Measurements from ENCODE around the gene TRIM54.

The TRIM54 gene, protein sequence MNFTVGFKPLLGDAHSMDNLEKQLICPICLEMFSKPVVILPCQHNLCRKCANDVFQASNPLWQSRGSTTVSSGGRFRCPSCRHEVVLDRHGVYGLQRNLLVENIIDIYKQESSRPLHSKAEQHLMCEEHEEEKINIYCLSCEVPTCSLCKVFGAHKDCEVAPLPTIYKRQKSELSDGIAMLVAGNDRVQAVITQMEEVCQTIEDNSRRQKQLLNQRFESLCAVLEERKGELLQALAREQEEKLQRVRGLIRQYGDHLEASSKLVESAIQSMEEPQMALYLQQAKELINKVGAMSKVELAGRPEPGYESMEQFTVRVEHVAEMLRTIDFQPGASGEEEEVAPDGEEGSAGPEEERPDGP

DNA sequence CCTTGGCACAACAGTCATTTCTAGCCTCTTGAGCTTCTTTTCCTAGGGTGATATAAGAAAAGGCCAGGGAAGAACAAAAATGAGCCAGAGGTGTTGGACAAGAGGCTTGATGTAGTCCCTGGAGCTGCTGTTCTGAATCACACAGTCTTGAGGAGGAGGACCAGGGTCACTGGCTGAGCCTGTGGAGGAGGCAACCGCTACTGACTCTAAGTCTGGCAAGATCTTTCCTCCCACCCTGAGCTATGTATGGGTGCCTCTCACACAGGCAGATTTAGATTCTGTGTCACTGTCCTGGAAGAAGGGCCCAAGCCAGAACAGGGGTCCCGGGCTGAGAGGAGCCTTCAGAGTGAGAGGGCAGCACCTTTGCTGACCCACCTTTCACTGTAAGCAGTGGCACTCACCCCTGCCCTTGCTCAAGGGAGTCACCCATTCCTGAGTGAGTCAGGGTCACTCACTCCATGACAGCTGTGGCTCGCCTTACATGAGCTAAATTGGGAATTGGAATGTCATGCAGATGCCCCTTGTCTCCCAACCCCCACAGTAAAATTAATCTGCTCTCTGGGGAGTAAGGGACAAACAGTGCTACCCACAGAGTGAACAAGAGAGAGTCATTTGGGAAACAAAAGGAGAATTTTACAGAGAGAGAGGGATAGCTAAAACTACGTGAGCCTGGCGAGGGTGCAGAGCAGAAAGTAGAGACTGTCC lies at the start of gene TRIM54:
TRIM54 (plus strand) TSS at position 575 of the 705 bp plus-strand sequence. CDS start 303 bp downstream, outside the sequence.
- no peak for TF ChIP-seq JUND (IDR thresholded peaks at IDR 0.05; ENCODE audit: low read depth)
- no peak for DNase-seq (ENCODE audit: low read depth in 1 of 2, low spot score in 1 of 2)
- in situ Hi-C loops (cut with HindIII; ENCODE audit: low pct_unique_long_range_greater_than_20kb, low sequenced_read_pairs), result no loop called here

DNA sequence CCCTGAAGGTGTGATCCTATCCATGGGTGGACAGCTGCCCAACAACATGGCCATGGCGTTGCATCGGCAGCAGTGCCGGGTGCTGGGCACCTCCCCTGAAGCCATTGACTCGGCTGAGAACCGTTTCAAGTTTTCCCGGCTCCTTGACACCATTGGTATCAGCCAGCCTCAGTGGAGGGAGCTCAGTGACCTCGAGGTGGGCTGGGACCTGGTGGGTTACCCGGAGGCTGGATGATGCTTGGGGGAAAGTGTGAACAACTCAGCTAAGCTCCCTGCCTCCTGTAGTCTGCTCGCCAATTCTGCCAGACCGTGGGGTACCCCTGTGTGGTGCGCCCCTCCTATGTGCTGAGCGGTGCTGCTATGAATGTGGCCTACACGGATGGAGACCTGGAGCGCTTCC lies 48.9 kb upstream of the TRIM54 start:
- no peak for DNase-seq (ENCODE audit: low read depth in 1 of 2, low spot score in 1 of 2)
- TF ChIP-seq JUND (IDR thresholded peaks at IDR 0.05; ENCODE audit: low read depth), result no peak
- in situ Hi-C loops (cut with HindIII; ENCODE audit: low pct_unique_long_range_greater_than_20kb, low sequenced_read_pairs), result no loop called here

DNA sequence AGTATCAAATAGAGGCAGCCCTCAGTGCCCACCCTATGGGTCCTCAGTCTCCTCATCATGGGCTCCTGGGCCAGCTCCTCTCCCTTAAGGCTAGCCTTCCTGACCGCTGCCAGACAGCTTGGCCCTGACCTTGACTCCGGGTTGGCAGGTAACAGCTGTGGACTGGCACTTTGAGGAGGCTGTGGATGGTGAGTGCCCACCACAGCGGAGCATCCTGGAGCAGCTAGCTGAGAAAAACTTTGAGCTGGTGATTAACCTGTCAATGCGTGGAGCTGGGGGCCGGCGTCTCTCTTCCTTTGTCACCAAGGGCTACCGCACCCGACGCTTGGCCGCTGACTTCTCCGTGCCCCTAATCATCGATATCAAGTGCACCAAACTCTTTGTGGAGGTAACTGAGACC lies 46.1 kb upstream of the TRIM54 start:
- in situ Hi-C loops (cut with HindIII; ENCODE audit: low pct_unique_long_range_greater_than_20kb, low sequenced_read_pairs), result no loop called here
- TF ChIP-seq JUND (IDR thresholded peaks at IDR 0.05; ENCODE audit: low read depth), result no peak
- DNase-seq (ENCODE audit: low read depth in 1 of 2, low spot score in 1 of 2), result no peak

DNA sequence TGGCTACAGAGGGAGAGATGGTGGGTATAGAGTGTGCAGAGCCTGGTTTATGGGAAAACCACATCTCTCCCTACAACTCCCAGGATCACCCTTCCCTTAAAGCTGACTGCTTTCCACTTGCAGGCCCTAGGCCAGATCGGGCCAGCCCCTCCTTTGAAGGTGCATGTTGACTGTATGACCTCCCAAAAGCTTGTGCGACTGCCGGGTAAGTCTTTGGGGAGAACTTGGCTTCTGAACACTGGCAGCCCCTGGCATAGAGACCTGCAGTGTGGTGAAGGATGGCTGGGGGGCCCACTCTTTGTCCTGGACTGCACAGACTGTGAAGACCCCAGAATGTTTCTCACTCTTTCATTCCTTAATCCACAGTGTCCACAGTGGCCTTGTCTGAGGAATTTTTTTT lies 45.6 kb upstream of the TRIM54 start:
- no peak for TF ChIP-seq JUND (IDR thresholded peaks at IDR 0.05; ENCODE audit: low read depth)
- DNase-seq (ENCODE audit: low read depth in 1 of 2, low spot score in 1 of 2), result no peak
- in situ Hi-C loops (cut with HindIII; ENCODE audit: low pct_unique_long_range_greater_than_20kb, low sequenced_read_pairs), result no loop called here

DNA sequence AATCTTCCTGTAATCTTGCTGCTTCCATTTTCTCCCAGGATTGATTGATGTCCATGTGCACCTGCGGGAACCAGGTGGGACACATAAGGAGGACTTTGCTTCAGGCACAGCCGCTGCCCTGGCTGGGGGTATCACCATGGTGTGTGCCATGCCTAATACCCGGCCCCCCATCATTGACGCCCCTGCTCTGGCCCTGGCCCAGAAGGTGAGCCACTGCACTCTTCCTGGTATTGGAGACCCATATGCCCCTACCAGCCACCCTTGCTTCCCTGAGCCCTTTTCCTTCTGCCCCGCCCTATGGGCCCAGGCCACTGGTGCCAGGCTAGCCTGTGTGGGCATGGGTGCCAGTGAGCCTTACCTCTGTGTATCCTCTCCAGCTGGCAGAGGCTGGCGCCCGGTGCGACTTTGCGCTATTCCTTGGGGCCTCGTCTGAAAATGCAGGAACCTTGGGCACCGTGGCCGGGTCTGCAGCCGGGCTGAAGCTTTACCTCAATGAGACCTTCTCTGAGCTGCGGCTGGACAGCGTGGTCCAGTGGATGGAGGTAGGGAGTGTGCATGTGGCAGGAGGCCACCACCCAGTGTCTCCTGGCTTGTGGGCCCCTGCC lies 44.8 kb upstream of the TRIM54 start:
- no peak for DNase-seq (ENCODE audit: low read depth in 1 of 2, low spot score in 1 of 2)
- no peak for TF ChIP-seq JUND (IDR thresholded peaks at IDR 0.05; ENCODE audit: low read depth)
- in situ Hi-C loops (cut with HindIII; ENCODE audit: low pct_unique_long_range_greater_than_20kb, low sequenced_read_pairs), result no loop called here

DNA sequence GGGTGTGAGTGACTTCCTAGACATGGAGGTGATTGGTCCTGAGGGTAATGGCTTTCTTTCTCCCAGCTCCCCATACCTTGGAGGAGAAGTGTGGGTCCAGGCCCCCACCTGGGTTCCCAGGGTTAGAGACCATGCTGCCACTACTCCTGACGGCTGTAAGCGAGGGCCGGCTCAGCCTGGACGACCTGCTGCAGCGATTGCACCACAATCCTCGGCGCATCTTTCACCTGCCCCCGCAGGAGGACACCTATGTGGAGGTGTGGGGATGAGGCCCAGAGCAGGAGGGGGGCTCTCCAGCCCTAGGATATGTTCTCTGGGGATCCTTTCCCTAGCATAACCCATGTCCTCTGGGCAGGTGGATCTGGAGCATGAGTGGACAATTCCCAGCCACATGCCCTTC lies 43.3 kb upstream of the TRIM54 start:
- DNase-seq (ENCODE audit: low read depth in 1 of 2, low spot score in 1 of 2), result no peak
- no peak for TF ChIP-seq JUND (IDR thresholded peaks at IDR 0.05; ENCODE audit: low read depth)
- in situ Hi-C loops (cut with HindIII; ENCODE audit: low pct_unique_long_range_greater_than_20kb, low sequenced_read_pairs), result no loop called here

DNA sequence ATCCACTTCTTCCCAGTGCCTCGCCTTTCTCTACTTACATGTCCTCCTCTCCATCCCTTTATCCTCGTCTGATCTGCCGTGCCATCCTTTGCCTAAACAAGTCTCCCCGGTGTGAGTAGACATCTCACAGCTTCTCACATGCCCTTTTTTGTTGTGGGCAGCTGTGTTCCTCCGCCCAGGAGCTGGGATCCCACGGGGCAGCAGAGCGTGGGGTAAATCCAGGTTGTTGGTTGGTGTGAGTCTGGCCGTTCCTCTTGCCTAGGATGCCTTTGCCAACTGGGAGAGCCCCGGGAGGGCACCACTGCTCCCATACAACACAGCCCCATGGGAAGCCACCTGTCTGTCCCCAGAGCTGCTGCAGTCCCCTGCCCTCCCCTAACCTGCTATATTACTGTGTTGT lies 41.8 kb upstream of the TRIM54 start:
- TF ChIP-seq JUND (IDR thresholded peaks at IDR 0.05; ENCODE audit: low read depth), result no peak

DNA sequence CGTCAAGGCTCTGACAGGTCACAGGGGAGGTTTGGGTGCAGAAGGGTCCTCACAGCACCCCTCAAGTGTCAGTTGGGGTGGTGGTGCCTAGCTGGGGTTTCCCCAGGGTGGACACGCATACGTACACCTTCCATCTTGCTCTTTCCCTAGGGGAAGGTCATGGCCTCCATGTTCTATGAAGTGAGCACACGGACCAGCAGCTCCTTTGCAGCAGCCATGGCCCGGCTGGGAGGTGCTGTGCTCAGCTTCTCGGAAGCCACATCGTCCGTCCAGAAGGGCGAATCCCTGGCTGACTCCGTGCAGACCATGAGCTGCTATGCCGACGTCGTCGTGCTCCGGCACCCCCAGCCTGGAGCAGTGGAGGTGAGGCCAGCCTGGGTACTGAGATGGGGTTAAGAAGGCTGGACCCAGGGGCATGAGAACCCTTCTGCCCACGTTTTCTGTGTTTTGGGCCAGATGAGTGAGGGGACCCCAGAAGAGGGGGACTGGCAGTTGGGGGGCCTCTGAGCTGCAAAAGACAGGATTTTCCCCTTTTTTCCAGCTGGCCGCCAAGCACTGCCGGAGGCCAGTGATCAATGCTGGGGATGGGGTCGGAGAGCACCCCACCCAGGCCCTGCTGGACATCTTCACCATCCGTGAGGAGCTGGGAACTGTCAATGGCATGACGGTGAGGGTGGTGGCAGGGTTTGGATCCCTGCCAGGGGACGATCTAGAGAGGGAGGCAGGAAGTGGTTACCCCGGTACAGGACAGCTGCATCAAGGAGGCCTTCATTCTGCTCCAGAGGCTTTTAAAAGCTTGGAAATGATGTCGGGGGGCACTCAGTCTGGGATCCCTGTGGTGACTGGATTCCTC lies 40.2 kb upstream of the TRIM54 start:
- no peak for TF ChIP-seq JUND (IDR thresholded peaks at IDR 0.05; ENCODE audit: low read depth)
- DNase-seq (ENCODE audit: low read depth in 1 of 2, low spot score in 1 of 2), result no peak

More for the DNA sequence above, 41.8 kb upstream of the TRIM54 start:
- no peak for DNase-seq (ENCODE audit: low read depth in 1 of 2, low spot score in 1 of 2)
- in situ Hi-C loops (cut with HindIII; ENCODE audit: low pct_unique_long_range_greater_than_20kb, low sequenced_read_pairs), result no loop called here

DNA sequence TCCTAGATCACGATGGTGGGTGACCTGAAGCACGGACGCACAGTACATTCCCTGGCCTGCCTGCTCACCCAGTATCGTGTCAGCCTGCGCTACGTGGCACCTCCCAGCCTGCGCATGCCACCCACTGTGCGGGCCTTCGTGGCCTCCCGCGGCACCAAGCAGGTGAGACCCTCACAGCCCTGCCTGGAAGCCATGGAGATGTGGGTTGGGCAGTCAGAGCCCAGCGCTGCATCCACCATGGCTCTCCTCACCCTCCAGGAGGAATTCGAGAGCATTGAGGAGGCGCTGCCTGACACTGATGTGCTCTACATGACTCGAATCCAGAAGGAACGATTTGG lies 39.6 kb upstream of the TRIM54 start:
- in situ Hi-C loops (cut with HindIII; ENCODE audit: low pct_unique_long_range_greater_than_20kb, low sequenced_read_pairs), result no loop called here
- no peak for DNase-seq (ENCODE audit: low read depth in 1 of 2, low spot score in 1 of 2)
- no peak for TF ChIP-seq JUND (IDR thresholded peaks at IDR 0.05; ENCODE audit: low read depth)

More for the DNA sequence above, 40.2 kb upstream of the TRIM54 start:
- in situ Hi-C loops (cut with HindIII; ENCODE audit: low pct_unique_long_range_greater_than_20kb, low sequenced_read_pairs), result no loop called here

DNA sequence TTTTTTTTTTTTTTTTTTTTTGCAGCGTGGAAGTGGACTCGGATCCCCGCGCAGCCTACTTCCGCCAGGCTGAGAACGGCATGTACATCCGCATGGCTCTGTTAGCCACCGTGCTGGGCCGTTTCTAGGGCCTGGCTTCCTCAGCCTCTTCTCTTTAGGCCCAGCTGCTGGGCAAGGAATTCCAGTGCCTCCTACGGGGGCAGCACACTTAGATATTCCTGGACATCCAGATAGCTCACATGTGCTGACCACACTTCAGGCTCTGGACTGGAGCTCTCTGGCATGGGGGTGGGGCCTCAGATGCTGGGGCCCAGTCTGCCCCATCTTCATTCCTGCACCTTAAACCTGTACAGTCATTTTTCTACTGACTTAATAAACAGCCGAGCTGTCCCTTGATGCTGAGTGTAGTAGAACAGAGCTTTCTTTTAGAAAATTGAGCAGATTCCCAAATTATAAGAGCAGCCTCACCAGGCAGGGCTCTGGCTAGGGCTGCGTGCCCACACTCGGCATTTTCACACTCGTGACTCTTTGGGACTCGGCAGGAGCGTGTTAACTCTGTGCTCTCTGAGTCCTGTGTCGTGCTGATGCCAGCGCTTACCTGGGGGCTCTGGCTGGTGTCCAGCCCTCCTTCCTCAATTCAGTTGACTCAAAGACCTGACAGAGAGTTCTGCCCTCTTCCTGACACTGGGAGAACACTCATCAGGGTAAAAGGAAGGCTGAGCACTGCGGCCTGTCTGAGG lies 38.7 kb upstream of the TRIM54 start:
- TF ChIP-seq JUND (IDR thresholded peaks at IDR 0.05; ENCODE audit: low read depth), result no peak
- no peak for DNase-seq (ENCODE audit: low read depth in 1 of 2, low spot score in 1 of 2)
- in situ Hi-C loops (cut with HindIII; ENCODE audit: low pct_unique_long_range_greater_than_20kb, low sequenced_read_pairs), result no loop called here

DNA sequence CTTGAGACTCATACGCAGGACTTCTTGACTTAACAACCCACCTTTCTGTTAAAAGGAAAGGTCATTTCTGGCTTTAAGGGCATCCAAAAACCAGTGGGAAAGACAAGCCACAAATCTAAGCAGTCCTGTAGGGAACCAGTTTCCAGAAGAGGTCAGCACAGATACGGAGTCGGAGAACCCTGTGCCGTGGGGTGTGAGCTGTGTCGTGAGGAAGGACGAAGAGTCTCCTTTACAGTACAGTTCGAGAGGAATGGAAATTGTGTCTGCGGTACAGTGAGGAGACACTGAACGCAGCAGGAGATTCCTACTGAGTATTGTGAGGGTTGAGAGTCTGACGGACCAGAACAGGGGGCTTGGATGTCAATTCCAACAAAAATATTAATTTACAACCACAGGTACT lies 37.1 kb upstream of the TRIM54 start:
- DNase-seq (ENCODE audit: low read depth in 1 of 2, low spot score in 1 of 2), result no peak
- in situ Hi-C loops (cut with HindIII; ENCODE audit: low pct_unique_long_range_greater_than_20kb, low sequenced_read_pairs), result no loop called here
- no peak for TF ChIP-seq JUND (IDR thresholded peaks at IDR 0.05; ENCODE audit: low read depth)

DNA sequence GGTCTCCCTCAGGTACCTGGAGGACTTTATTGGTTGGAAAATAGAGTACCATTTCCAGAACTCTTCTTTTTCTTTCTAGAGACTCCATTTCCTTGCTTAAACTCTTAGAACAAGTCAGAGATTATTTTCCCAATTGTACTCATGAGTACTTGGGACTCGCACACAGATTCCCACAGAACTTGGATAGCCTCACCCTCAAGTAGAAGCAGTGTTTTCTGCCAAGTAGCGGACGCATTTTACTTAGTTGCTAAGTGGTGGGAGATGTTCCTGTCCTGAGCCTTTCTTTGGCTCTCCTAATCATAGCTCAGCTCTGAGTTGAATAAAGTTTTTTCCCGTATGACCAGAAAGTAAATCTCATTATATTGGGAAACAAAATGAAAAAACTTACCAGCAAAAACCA lies 36.6 kb upstream of the TRIM54 start:
- no peak for TF ChIP-seq JUND (IDR thresholded peaks at IDR 0.05; ENCODE audit: low read depth)
- no peak for DNase-seq (ENCODE audit: low read depth in 1 of 2, low spot score in 1 of 2)
- in situ Hi-C loops (cut with HindIII; ENCODE audit: low pct_unique_long_range_greater_than_20kb, low sequenced_read_pairs), result no loop called here
